Neural cell (in vitro differentiated cells): ENCODE results near the gene SEZ6.

Experiments used
- EP300 ChIP-seq: fragments of 450-650 bp; conservative IDR thresholded peaks from 2 replicates; pipeline ENCODE4 v1.6.1; 2014; ENCODE audit warnings: antibody characterized with exemption, mild to moderate bottlenecking, moderate library complexity; ENCODE audit not compliant: poor library complexity, severe bottlenecking
- EZH2 ChIP-seq: fragments of 200-600, 300-800 bp; shearing (Covaris generic), sonication (generic); IDR thresholded peaks from 2 replicates; pipeline ENCODE4 v1.6.1; 2014; ENCODE audit warnings: antibody characterized with exemption, low read length, borderline replicate concordance, mild to moderate bottlenecking; ENCODE audit not compliant: insufficient read depth, poor library complexity, severe bottlenecking
- RAD21 ChIP-seq: fragments of 450-650 bp; conservative IDR thresholded peaks from 2 replicates; pipeline ENCODE4 v1.6.1; 2014; ENCODE audit warnings: antibody characterized with exemption, mild to moderate bottlenecking, moderate library complexity
- SMC3 ChIP-seq: fragments of 450-650 bp; conservative IDR thresholded peaks from 2 replicates; pipeline ENCODE4 v1.6.1; 2014; ENCODE audit warnings: antibody characterized with exemption, mild to moderate bottlenecking, moderate library complexity; ENCODE audit not compliant: poor library complexity
- TF ChIP-seq, protein P1 (sequence below): fragments of 450-650 bp; IDR thresholded peaks from 2 replicates; pipeline ENCODE4 v1.5.1; 2014; ENCODE audit warnings: antibody characterized with exemption, mild to moderate bottlenecking, moderate library complexity; ENCODE audit not compliant: poor library complexity, severe bottlenecking

DNA sequence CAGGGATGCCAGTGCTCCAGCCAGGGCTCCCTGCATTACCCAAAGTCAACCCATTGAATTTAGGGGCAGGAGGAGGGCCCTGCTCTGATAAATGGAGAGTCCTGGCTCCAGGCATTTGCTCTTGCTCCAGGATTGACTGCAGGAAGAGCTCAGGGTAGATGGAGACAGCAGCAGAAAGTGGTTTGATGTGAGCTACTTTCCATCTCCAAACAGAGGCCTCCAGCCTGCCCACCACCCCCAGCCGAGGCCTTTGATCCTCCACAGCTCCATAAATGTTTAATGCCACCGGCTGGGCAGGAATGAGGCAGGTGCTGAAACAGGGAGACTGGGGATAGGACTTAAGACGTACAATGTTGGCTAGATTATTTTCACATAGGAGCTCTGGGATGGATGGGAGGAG is 4.3 kb upstream of the SEZ6 start:
- TF ChIP-seq, protein P1, sequence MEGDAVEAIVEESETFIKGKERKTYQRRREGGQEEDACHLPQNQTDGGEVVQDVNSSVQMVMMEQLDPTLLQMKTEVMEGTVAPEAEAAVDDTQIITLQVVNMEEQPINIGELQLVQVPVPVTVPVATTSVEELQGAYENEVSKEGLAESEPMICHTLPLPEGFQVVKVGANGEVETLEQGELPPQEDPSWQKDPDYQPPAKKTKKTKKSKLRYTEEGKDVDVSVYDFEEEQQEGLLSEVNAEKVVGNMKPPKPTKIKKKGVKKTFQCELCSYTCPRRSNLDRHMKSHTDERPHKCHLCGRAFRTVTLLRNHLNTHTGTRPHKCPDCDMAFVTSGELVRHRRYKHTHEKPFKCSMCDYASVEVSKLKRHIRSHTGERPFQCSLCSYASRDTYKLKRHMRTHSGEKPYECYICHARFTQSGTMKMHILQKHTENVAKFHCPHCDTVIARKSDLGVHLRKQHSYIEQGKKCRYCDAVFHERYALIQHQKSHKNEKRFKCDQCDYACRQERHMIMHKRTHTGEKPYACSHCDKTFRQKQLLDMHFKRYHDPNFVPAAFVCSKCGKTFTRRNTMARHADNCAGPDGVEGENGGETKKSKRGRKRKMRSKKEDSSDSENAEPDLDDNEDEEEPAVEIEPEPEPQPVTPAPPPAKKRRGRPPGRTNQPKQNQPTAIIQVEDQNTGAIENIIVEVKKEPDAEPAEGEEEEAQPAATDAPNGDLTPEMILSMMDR, result no peak
- TF ChIP-seq SMC3, result no peak
- no peak for TF ChIP-seq EP300
- TF ChIP-seq RAD21, result no peak
- TF ChIP-seq EZH2, result no peak
